Skeletal muscle tissue (tissue), 4 donors: ENCODE measurements around the gene PRR12. TPM values are rescaled to one million over a fixed set of nuclear protein-coding genes. Genes with fewer than 3 reads are reported as not detected.

Source experiments
- H3K27ac ChIP-seq: one replicate; pipeline ENCODE4 v1.7.0; 2013; ENCODE audit warnings: mild to moderate bottlenecking, low read depth, low read length, inconsistent platforms
- H3K27me3 ChIP-seq, 3 donors: one replicate each; pipeline ENCODE4 v1.7.0; 2013; ENCODE audit warnings: low read length in 3 of 3; ENCODE audit not compliant: control insufficient read depth in 3 of 3, insufficient read depth in 3 of 3
- H3K36me3 ChIP-seq, 3 donors: one replicate each; pipeline ENCODE4 v1.7.0; 2013; ENCODE audit warnings: low read length in 3 of 3; ENCODE audit not compliant: control insufficient read depth in 3 of 3, insufficient read depth in 3 of 3
- H3K4me1 ChIP-seq, 3 donors: one replicate each; pipeline ENCODE4 v1.7.0; 2013; ENCODE audit warnings: low read length in 3 of 3, mild to moderate bottlenecking in 3 of 3; ENCODE audit not compliant: control insufficient read depth in 3 of 3, insufficient read depth in 3 of 3
- H3K4me3 ChIP-seq, 3 donors: one replicate each; pipeline ENCODE4 v1.7.0; 2013; ENCODE audit warnings: low read length in 3 of 3
- H3K9ac ChIP-seq, 3 donors: one replicate each; pipeline ENCODE4 v1.7.0; 2013; ENCODE audit warnings: low read length in 3 of 3, mild to moderate bottlenecking in 3 of 3, moderate library complexity in 2 of 3, low read depth in 1 of 3
- H3K9me3 ChIP-seq, 3 donors: one replicate each; pipeline ENCODE4 v1.7.0; 2013; ENCODE audit warnings: low read length in 3 of 3; ENCODE audit not compliant: control insufficient read depth in 3 of 3
- total RNA-seq: library from RNA; depleted of rRNA; stranded (reverse); fragments of >200 nt; gene quantifications from one replicate; pipeline ENCODE4 v1.2.3, GENCODE V29; 2014
- donor health status: Osteomylitis.

Gene PRR12
- total RNA-seq, 1 donor from 2014 or later: 3.1 TPM

GRCh38 chr19:49658566-49659442 is 67.8 kb downstream of the PRR12 start:
- Histone ChIP-seq H3K9me3 (no peaks in the 10 kb centered on the region), H3K27ac (no peak overlapping the region), H3K9ac (peak overlapping the region in 1 of 3 donors; percentile 45), H3K36me3 (peaks cover 75 to 79% (median 77%) of the 10 kb centered on the region in 3 donors), H3K4me1 (peaks cover 0 to 7% (median 5%) of the 10 kb centered on the region in 3 donors), H3K27me3 (no peaks in the 10 kb centered on the region), H3K4me3 (no peak overlapping the region)

GRCh38 chr19:49660338-49660961 is 69.5 kb downstream of the PRR12 start:
- no peaks in the 10 kb centered on the region for H3K9me3 ChIP-seq
- no peak overlapping the region for H3K4me3 ChIP-seq
- peaks cover 13 to 23% (median 20%) of the 10 kb centered on the region in 3 donors for H3K4me1 ChIP-seq
- H3K36me3 ChIP-seq: peaks cover 61 to 65% (median 63%) of the 10 kb centered on the region in 3 donors
- no peak overlapping the region for H3K27ac ChIP-seq
- no peaks in the 10 kb centered on the region for H3K27me3 ChIP-seq
- H3K9ac ChIP-seq: no peak overlapping the region

GRCh38 chr19:49662011-49662410 is 71.0 kb downstream of the PRR12 start:
- Histone ChIP-seq H3K36me3 (peaks cover 46 to 51% (median 49%) of the 10 kb centered on the region in 3 donors), H3K9ac (no peak overlapping the region), H3K27ac (no peak overlapping the region), H3K27me3 (no peaks in the 10 kb centered on the region), H3K9me3 (no peaks in the 10 kb centered on the region), H3K4me3 (no peak overlapping the region), H3K4me1 (peaks cover 20 to 33% (median 28%) of the 10 kb centered on the region in 3 donors)

- Histone ChIP-seq H3K9me3 (no peaks in the 10 kb centered on the region), H3K4me3 (no peak overlapping the region), H3K4me1 (peaks cover 20 to 33% (median 28%) of the 10 kb centered on the region in 3 donors), H3K9ac (no peak overlapping the region), H3K27ac (no peak overlapping the region), H3K36me3 (peaks cover 35 to 39% (median 38%) of the 10 kb centered on the region in 3 donors), H3K27me3 (no peaks in the 10 kb centered on the region)
These were observed 72.2 kb downstream of the PRR12 start for GRCh38 chr19:49663224-49663623.

- Histone ChIP-seq H3K9me3 (no peaks in the 10 kb centered on the region), H3K27ac (peak overlapping the region; percentile 90), H3K27me3 (no peaks in the 10 kb centered on the region), H3K36me3 (peaks cover 26 to 33% (median 27%) of the 10 kb centered on the region in 3 donors), H3K9ac (peak overlapping the region; percentile 87 to 91 (median 91)), H3K4me3 (peak overlapping the region; percentile 87 to 94 (median 91)), H3K4me1 (peaks cover 20 to 33% (median 28%) of the 10 kb centered on the region in 3 donors)
These were observed 73.4 kb downstream of the PRR12 start for GRCh38 chr19:49664171-49665035.

- Histone ChIP-seq H3K36me3 (peaks cover 20 to 31% (median 23%) of the 10 kb centered on the region in 3 donors), H3K27ac (peak overlapping the region; percentile 90), H3K4me3 (peak overlapping the region; percentile 87 to 94 (median 91)), H3K9me3 (no peaks in the 10 kb centered on the region), H3K27me3 (no peaks in the 10 kb centered on the region), H3K4me1 (peaks cover 20 to 33% (median 28%) of the 10 kb centered on the region in 3 donors), H3K9ac (peak overlapping the region; percentile 87 to 91 (median 91))
These were observed 74.0 kb downstream of the PRR12 start for GRCh38 chr19:49665036-49665350.

GRCh38 chr19:49665351-49666119 is 74.6 kb downstream of the PRR12 start, which contains the start of the genes BCL2L12 and IRF3:
Gene BCL2L12, plus strand, starts transcription at chr19:49665933. Its CDS starts 760 bp downstream, at chr19:49666693.
Gene IRF3, minus strand, starts transcription at chr19:49665857. Its CDS starts 1,019 bp downstream, at chr19:49664838.
- Histone ChIP-seq H3K4me1 (peaks cover 20 to 33% (median 28%) of the 10 kb centered on the region in 3 donors), H3K27ac (peak within 1 kb of the TSS; percentile 90), H3K27me3 (no peaks in the 10 kb centered on the region), H3K36me3 (peaks cover 19 to 31% (median 22%) of the 10 kb centered on the region in 3 donors), H3K9me3 (no peaks in the 10 kb centered on the region), H3K9ac (peak within 1 kb of the TSS; percentile 91), H3K4me3 (peak within 1 kb of the TSS; percentile 87 to 94 (median 91))

GRCh38 chr19:49666120-49666444 is 75.1 kb downstream of the PRR12 start:
- Histone ChIP-seq H3K9ac (peak overlapping the region; percentile 91), H3K36me3 (peaks cover 16 to 29% (median 20%) of the 10 kb centered on the region in 3 donors), H3K4me1 (peaks cover 20 to 33% (median 28%) of the 10 kb centered on the region in 3 donors), H3K9me3 (no peaks in the 10 kb centered on the region), H3K27me3 (no peaks in the 10 kb centered on the region), H3K4me3 (peak overlapping the region; percentile 87 to 94 (median 91)), H3K27ac (peak overlapping the region; percentile 90)

- H3K27ac ChIP-seq: no peak overlapping the region
- peak overlapping the region in 1 of 3 donors; percentile 33 for H3K9ac ChIP-seq
- H3K4me3 ChIP-seq: no peak overlapping the region
- H3K4me1 ChIP-seq: peaks cover 27 to 38% (median 31%) of the 10 kb centered on the region in 3 donors
- H3K27me3 ChIP-seq: no peaks in the 10 kb centered on the region
- H3K36me3 ChIP-seq: peaks cover 9 to 15% (median 9%) of the 10 kb centered on the region in 3 donors
- no peaks in the 10 kb centered on the region for H3K9me3 ChIP-seq
These were observed 76.5 kb downstream of the PRR12 start for GRCh38 chr19:49667473-49667872.
